Stimulated activated CD4-positive, alpha-beta T cell treated with anti-CD3 and anti-CD28 coated beads, Interleukin-1b, Interleukin-23, amount 100 ng/mL, for 48 hours (primary cell): ENCODE results near the gene MPI.

Source experiments
- DNase-seq: peaks from one replicate; pipeline ENCODE4 v3.0.0-alpha.2; 2020

The MPI gene, protein sequence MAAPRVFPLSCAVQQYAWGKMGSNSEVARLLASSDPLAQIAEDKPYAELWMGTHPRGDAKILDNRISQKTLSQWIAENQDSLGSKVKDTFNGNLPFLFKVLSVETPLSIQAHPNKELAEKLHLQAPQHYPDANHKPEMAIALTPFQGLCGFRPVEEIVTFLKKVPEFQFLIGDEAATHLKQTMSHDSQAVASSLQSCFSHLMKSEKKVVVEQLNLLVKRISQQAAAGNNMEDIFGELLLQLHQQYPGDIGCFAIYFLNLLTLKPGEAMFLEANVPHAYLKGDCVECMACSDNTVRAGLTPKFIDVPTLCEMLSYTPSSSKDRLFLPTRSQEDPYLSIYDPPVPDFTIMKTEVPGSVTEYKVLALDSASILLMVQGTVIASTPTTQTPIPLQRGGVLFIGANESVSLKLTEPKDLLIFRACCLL

GRCh38 chr15:74889883-74890664 is at the start of gene MPI:
TSS of gene MPI (plus strand) at chr15:74890042. CDS start at chr15:74890074, 32 bp downstream.
- peak; percentile 91 for DNase-seq

- no peak for DNase-seq
These were observed 48.7 kb upstream of the MPI start for GRCh38 chr15:74840851-74841775.

- no peak for DNase-seq
These were observed 47.9 kb upstream of the MPI start for GRCh38 chr15:74841891-74842373.

DNA sequence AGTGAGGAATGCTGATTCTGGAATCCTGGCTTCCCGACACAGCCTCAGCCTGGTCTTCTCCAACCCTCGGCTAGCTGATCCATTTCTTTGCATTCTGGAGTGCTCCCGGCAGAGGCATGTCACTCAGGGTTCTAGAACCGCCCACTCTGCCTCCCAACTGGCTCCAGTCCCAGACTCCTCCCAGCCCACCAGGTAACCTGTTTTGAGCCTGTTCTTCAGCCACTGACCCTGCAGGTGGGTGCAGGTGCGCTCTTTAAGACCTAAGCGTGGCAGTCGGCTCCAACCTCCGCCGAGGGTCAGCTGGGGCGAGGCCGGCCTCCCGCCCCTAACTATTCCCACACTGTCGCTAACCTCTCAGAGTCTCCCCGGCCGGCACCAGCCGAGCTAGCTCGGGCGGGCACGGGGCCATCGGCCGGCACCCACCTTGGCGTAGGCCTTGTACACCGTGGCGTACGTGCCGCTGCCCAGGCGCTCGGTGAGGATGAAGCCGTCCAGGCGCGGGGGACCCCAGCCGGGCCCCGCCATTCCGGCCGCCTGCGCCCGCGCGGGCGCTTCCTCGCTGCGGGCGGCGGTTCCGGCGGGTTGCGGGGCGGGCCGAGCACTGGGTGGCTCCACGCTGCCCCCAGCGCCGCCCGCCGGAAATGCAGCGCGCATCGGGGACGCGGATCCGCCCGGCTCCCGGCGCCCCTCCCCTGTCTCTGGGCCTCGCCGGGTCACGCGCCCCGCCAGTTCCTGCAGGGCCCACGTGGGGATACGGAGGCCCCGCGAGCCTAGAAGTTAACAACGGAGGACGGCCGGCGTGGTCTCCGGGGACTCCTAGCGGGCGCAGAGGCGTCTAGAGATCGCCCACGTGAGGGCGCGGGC is 47.0 kb upstream of the MPI start, which contains the start of gene ULK3:
ULK3 (minus strand) TSS at position 576 of the 864 bp plus-strand sequence; CDS start at position 525, 51 bp downstream.
- peak; percentile 92 for DNase-seq

GRCh38 chr15:74843445-74843828 is 46.4 kb upstream of the MPI start:
- no peak for DNase-seq

GRCh38 chr15:74843891-74844299 is 45.9 kb upstream of the MPI start:
- DNase-seq = no peak

DNA sequence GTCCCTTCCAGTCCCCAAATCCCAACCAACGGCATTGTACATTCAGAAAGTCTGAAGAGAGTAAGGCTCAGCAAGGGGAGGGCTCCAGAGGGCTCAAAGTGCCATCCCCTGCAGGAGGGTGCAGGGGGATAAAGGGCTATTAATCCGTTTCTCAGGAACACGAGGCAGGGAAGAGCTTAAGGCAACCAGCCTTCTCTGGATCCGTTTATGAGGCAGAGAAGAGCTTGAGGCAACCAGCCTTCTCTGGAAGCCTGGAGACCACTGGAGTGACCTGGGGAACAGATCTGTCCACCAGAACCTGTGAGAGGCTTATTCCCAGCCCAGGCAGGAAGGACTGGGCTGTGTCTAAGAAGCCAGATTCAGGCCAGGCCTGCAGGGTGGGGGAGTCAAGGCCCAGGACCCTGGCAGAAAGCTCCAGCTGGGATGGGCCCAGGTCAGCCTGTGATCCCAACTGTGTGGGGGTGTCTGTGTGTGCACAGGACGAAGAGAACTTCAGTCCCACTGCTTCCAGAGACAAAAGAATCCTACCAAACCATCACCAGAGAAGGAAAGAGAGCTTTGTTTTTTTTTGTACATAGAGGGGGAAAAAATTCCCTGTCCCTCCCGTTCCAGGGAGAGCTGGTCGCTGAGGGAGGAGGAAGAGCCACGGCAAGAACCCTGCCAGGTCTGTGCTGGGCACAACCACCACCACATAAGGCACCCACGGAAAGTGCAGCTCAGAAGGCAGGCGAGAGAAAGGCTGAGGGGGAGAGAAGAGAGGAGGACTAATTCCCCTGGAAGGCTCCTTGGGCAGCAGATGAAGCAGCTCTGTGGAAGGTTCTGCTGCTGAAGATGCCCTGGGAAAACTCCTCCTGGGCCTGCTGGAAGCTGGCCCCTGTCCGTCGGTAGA is 45.3 kb upstream of the MPI start:
- DNase-seq = no peak

GRCh38 chr15:74845208-74845568 is 44.7 kb upstream of the MPI start:
- DNase-seq = peak; percentile 59

DNA sequence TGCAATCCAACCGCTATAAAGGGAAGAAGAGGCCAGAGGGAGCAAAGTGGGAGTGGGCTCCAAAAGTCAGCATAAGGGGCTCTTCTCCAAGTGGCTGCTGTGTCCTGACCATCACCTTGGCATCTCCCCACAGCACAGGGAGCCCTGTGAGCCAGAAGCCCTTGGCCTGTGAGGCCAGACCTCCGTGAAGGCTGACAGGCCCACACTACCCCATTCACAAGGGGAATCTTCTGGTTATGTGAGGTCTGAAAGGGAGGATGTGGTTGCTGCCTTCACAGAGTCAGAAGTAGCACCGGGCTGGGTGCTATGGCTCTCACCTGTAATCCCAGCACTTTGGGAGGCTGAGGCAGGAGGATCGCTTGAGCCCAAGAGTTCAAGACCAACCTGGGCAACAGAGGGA is 44.3 kb upstream of the MPI start:
- DNase-seq = no peak

- no peak for DNase-seq
These were observed 42.4 kb upstream of the MPI start for GRCh38 chr15:74847432-74847831.

- no peak for DNase-seq
These were observed 39.4 kb upstream of the MPI start for GRCh38 chr15:74850393-74850792.

DNA sequence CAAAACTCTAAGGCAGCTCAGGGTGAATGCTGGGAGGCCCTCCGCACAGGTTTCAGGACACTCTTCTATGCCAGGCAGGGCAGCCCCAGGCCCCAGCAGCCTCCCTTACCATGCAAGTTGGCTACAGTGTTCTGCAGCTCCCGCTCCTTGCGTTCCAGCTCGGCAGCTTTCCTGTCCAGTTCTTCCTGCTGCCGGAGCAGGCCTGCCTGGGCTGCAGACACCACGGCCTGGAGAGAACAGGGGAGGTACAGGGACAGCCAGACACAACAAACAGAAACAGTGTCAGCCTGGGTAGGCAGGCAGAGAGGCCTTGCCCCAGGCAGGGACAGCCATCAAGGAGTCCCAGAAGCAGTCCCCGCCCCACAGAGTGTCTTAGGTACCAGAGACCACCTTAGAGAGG is 37.9 kb upstream of the MPI start:
- DNase-seq = no peak

DNA sequence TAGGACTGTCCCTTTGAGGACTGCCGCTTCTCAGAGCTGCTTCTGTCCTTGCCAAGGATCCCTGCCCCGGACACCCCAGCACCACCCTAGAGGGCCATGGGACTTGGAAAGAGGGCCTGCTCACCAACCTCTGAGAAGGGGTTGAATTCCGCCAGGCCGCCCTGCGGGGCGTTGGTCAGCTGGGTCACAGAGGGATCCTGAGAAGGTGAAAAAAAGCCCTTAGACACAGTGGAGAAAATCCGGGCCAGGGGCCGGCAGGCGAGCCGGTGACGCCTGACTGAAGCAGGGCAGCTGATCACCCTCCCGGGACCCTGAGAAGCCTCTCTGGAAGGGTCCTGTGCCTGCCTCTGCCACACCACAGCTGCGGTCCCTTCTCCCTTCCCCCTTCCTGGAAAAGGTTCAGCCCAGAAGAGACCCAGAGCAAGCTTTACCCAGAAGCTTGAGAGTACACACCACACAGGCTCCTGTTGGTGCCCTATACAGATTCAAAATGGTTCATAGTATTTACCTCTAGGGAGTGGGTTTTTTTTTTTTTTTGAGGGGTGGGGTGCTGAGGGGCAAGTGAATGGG is 35.3 kb upstream of the MPI start:
- no peak for DNase-seq

- DNase-seq = no peak
These were observed 34.0 kb upstream of the MPI start for GRCh38 chr15:74855857-74856256.

- DNase-seq = no peak
These were observed 33.3 kb upstream of the MPI start for GRCh38 chr15:74856537-74856936.

GRCh38 chr15:74857082-74857655 is 32.7 kb upstream of the MPI start:
- no peak for DNase-seq

- no peak for DNase-seq
These were observed 32.0 kb upstream of the MPI start for GRCh38 chr15:74857671-74858368.

GRCh38 chr15:74858369-74858740 is 31.5 kb upstream of the MPI start:
- no peak for DNase-seq
